GM12878 (cell line): ENCODE measurements around the gene ELK3. TPM values are rescaled to one million over a fixed set of nuclear protein-coding genes. Genes with fewer than 3 reads are reported as not detected.

ENCODE experiments used
- ATAC-seq: fragments of 200-7000 bp; cut with Tn5 transposase; 3 replicates; pipeline ENCODE4 v1.9.1; 2020; ENCODE audit warnings: mild to moderate bottlenecking, moderate library complexity
- BruUV-seq: library from RNA; stranded (reverse); fragments of 400-500 nt; replicated peaks from 2 replicates; lab custom pipeline; 2021; lab: Mats Ljungman, UMichigan
- CTCF ChIA-PET: fragments of 300-600 bp; sonication (Branson Sonifier 250); formaldehyde crosslinking; extraction: SDS; loops from one replicate; lab custom pipeline; 2021; ENCODE audit warnings: inconsistent platforms; lab: Yijun Ruan, JAX
- POLR2A ChIA-PET: fragments of 350-600 bp; formaldehyde crosslinking; extraction: SDS; loops from one replicate; lab custom pipeline; 2021; ENCODE audit warnings: inconsistent platforms; lab: Charles Lee
- RAD21 ChIA-PET: fragments of 300-600 bp; sonication (Branson Sonifier 250); formaldehyde crosslinking; loops from one replicate; lab custom pipeline; 2023; ENCODE audit warnings: antibody characterized with exemption; ENCODE audit not compliant: unreplicated experiment; lab: Charles Lee
- SMC1A ChIA-PET: fragments of 300-600 bp; sonication (Branson Sonifier 250); formaldehyde crosslinking; loops from one replicate; lab custom pipeline; 2023; ENCODE audit not compliant: unreplicated experiment, uncharacterized antibody; lab: Charles Lee
- DNase-seq: peaks from one replicate; pipeline ENCODE4 v3.0.0-alpha.2; 2011; ENCODE audit warnings: low read depth, low spot score
- FAIRE-seq: peaks from 3 replicates; lab custom pipeline; 2011; peaks lifted over from hg19 to GRCh38; lab: Jason Lieb, UNC
- H2AFZ ChIP-seq: 2 replicates; pipeline ENCODE4 v1.6.0; 2011; ENCODE audit warnings: low read depth, low read length, control low read depth; ENCODE audit not compliant: control insufficient read depth
- H3K27ac ChIP-seq: 2 replicates; pipeline ENCODE4 v1.5.1; 2011; ENCODE audit warnings: control low read depth; ENCODE audit not compliant: control insufficient read depth, insufficient read depth
- H3K27me3 ChIP-seq, 2 experiments: replicated peaks in 1 of 2; 2 replicates each; pipeline versions ENCODE4 v1.6.0 to v1.6.1; 2011; ENCODE audit warnings: low read length in 1 of 2; ENCODE audit not compliant: control insufficient read depth in 2 of 2, insufficient read depth in 2 of 2
- H3K36me3 ChIP-seq, 2 experiments: 2 replicates each; pipeline ENCODE4 v1.5.1; 2011; ENCODE audit warnings: low read length in 1 of 2; ENCODE audit not compliant: control insufficient read depth in 2 of 2, insufficient read depth in 2 of 2
- H3K4me1 ChIP-seq: 2 replicates; pipeline ENCODE4 v1.6.1; 2011; ENCODE audit warnings: mild to moderate bottlenecking, low read length, moderate library complexity, mixed read lengths; ENCODE audit not compliant: control insufficient read depth, insufficient read depth
- H3K4me2 ChIP-seq: 2 replicates; pipeline ENCODE4 v1.6.0; 2011; ENCODE audit warnings: control low read depth; ENCODE audit not compliant: control insufficient read depth, insufficient read depth
- H3K4me3 ChIP-seq: fragments of 200-600 bp; sonication (generic); 2 replicates; pipeline ENCODE4 v1.5.1; 2016
- H3K79me2 ChIP-seq: 2 replicates; pipeline ENCODE4 v1.6.0; 2011; ENCODE audit warnings: low read length; ENCODE audit not compliant: control insufficient read depth, insufficient read depth
- H3K9ac ChIP-seq: 2 replicates; pipeline ENCODE4 v1.8.0; 2011; ENCODE audit warnings: low read length, control low read depth, mixed read lengths; ENCODE audit not compliant: control insufficient read depth, insufficient read depth
- H3K9me3 ChIP-seq: replicated peaks from 3 replicates; pipeline ENCODE4 v1.5.1; 2011; ENCODE audit warnings: mild to moderate bottlenecking, low read length; ENCODE audit not compliant: control insufficient read depth, insufficient read depth
- H4K20me1 ChIP-seq: 2 replicates; pipeline ENCODE4 v1.6.0; 2011; ENCODE audit not compliant: control insufficient read depth, insufficient read depth
- E2F4 ChIP-seq: IDR thresholded peaks from 2 replicates; pipeline ENCODE4 v1.6.1; 2012; ENCODE audit warnings: low read depth, low read length, improper control_type of control experiment
- GATAD2B ChIP-seq: fragments of 450-650 bp; conservative IDR thresholded peaks from 2 replicates; pipeline ENCODE4 v1.6.1; 2017; ENCODE audit warnings: low read depth, mild to moderate bottlenecking, moderate library complexity
- HDGF ChIP-seq: fragments of 450-650 bp; IDR thresholded peaks from 2 replicates; pipeline ENCODE4 v1.6.1; 2016; ENCODE audit warnings: antibody characterized with exemption
- MTA2 ChIP-seq: fragments of 450-650 bp; IDR thresholded peaks from 2 replicates; pipeline ENCODE4 v1.6.1; 2016; ENCODE audit warnings: low read depth, mild to moderate bottlenecking, moderate library complexity
- NRF1 ChIP-seq: conservative IDR thresholded peaks from 2 replicates; pipeline ENCODE4 v1.6.1; 2011; ENCODE audit warnings: mild to moderate bottlenecking, low read depth, low read length, improper control_type of control experiment
- PRDM15 ChIP-seq: fragments of 450-650 bp; formaldehyde crosslinking; IDR thresholded peaks from 2 replicates; pipeline ENCODE4 v1.4.0; 2020; ENCODE audit warnings: mild to moderate bottlenecking, moderate library complexity
- RFX5 ChIP-seq: IDR thresholded peaks from 2 replicates; pipeline ENCODE4 v1.6.1; 2011; ENCODE audit warnings: low read depth, low read length, improper control_type of control experiment
- SKIL ChIP-seq: fragments of 450-650 bp; IDR thresholded peaks from 2 replicates; pipeline ENCODE4 v1.6.1; 2017; ENCODE audit warnings: mild to moderate bottlenecking, low read depth, inconsistent platforms; ENCODE audit not compliant: poor library complexity, severe bottlenecking
- SREBF2 ChIP-seq: IDR thresholded peaks from 2 replicates; pipeline ENCODE4 v1.6.1; 2012; ENCODE audit warnings: mild to moderate bottlenecking, low read length
- SUZ12 ChIP-seq: fragments of 200-600 bp; sonication (generic); IDR thresholded peaks from one replicate; pipeline ENCODE4 v1.6.1; 2018; ENCODE audit warnings: antibody characterized with exemption, mild to moderate bottlenecking; ENCODE audit not compliant: unreplicated experiment
- TCF7 ChIP-seq: IDR thresholded peaks from 2 replicates; pipeline ENCODE4 v1.6.1; 2014; ENCODE audit warnings: antibody characterized with exemption, borderline replicate concordance
- ZNF592 ChIP-seq: fragments of 450-650 bp; IDR thresholded peaks from 2 replicates; pipeline ENCODE4 v1.6.1; 2017; ENCODE audit warnings: mild to moderate bottlenecking, moderate library complexity
- WGBS: methylation state at CpG from one replicate; pipeline ENCODE4 v1.1.6; 2016; ENCODE audit warnings: low lambda C conversion rate; ENCODE audit not compliant: insufficient replicate concordance, insufficient coverage; ENCODE audit errors: missing lambda C conversion rate; 5-methylcytosine and 5-hydroxymethylcytosine counted together
- in situ Hi-C: fragments of 300-500 bp; cut with MboI; formaldehyde crosslinking; loops from 9 replicates; pipeline ENCODE4 v1.14.3; 2018; ENCODE audit warnings: mixed read lengths
- intact Hi-C: fragments of 100-400 bp; cut with micrococcal nuclease; formaldehyde crosslinking; loops from one replicate; pipeline ENCODE4 v1.14.2; 2022; ENCODE audit not compliant: unreplicated experiment
- polyA plus RNA-seq, 11 experiments: library from polyadenylated mRNA; depleted of rRNA in 4 of 11; unstranded in 6 of 11; stranded (reverse) in 5 of 11; fragments of >200 nt; fragmentation: Nextera tagmentation in 4 of 11; fragmentation: Illumina TruSeq in 1 of 11; extraction: Ambion mirVana in 4 of 11; extraction: Trizol in 1 of 11; gene quantifications; 1 replicate in 1 of 11; 2 replicates in 10 of 11; pipeline versions ENCODE4 v1.2.1 to v1.2.3, GENCODE V29; 2011 to 2016; ENCODE audit warnings: inconsistent platforms in 2 of 11, missing spikeins in 2 of 11, low read depth in 1 of 11
- total RNA-seq, 4 experiments: library from RNA; depleted of rRNA in 3 of 4; stranded (reverse); fragments of >200 nt in 3 of 4; fragmentation: Illumina TruSeq in 1 of 4; extraction: Trizol in 1 of 4; gene quantifications; 2 replicates each; pipeline versions ENCODE4 v1.2.1 to v1.2.3, GENCODE V29; 2013 to 2021

ELK3 gene
- total and polyA plus RNA-seq, 10 of the 15 experiments (the other 5 are each of a cell fraction or from before 2014, with no cell fraction given): 0.37 to 4.8 (median 0.88) TPM

- Histone ChIP-seq H3K4me1 (peaks cover 22% of the 10 kb centered on the region), H3K27me3 (peaks cover 5 to 9% of the 10 kb centered on the region in 2 experiments), H3K79me2 (no peaks in the 10 kb centered on the region), H4K20me1 (no peaks in the 10 kb centered on the region), H2AFZ (no peak overlapping the region), H3K9ac (no peak overlapping the region), H3K4me3 (no peak overlapping the region), H3K27ac (no peak overlapping the region), H3K36me3 (no peaks in the 10 kb centered on the region), H3K9me3 (peaks cover 2% of the 10 kb centered on the region; the same call in 2 of the 3 replicates), H3K4me2 (no peak overlapping the region)
- in situ Hi-C loops: no loop called here
- intact Hi-C loops: no loop called here
- ATAC-seq (no peak), DNase-seq (no peak), FAIRE-seq (no peak)
- ChIA-PET POLR2A (interaction anchor here (0.6 kb wide), 1 partner anchor 792 kb away, joined by 3 read pairs; no protein-coding TSS in a partner anchor), RAD21 (interaction anchor here (0.7 to 2.1 kb wide), 3 partner anchors 26 to 129 kb away, joined by 3 to 12 read pairs (median 4); no protein-coding TSS in a partner anchor), CTCF (interaction anchor here (0.6 to 1.9 kb wide), 4 partner anchors 9 to 327 kb away, joined by 3 to 5 read pairs (median 3); no protein-coding TSS in a partner anchor), SMC1A (interaction anchor here (1.1 to 1.5 kb wide), 3 partner anchors 8 to 122 kb away, joined by 3 read pairs; no protein-coding TSS in a partner anchor)
- no peak for TF ChIP-seq SUZ12
- no peak for TF ChIP-seq GATAD2B
- TF ChIP-seq SKIL: no peak
- no peak for TF ChIP-seq TCF7
- no peak for TF ChIP-seq HDGF
- TF ChIP-seq E2F4: no peak
- TF ChIP-seq NRF1: no peak
- TF ChIP-seq SREBF2: no peak
- TF ChIP-seq ZNF592: no peak
- TF ChIP-seq PRDM15 (CRISPR knock-in tag): no peak
- no peak for TF ChIP-seq RFX5
- no peak for TF ChIP-seq MTA2
- WGBS: 43% methylated on average over 5 of the region's 5 CpGs
- no TSS peak for BruUV-seq
These were observed 4.4 kb upstream of the ELK3 start for GRCh38 chr12:96189781-96190180.
